Measurements from ENCODE around the gene CCT3. TPM values are rescaled to one million over a fixed set of nuclear protein-coding genes. Genes with fewer than 3 reads are reported as not detected.

CCT3 gene
- total and polyA plus RNA-seq, 10 of the 15 experiments (the other 5 are each of a cell fraction or from before 2014, with no cell fraction given), result 319 to 585 (median 427) TPM

DNA sequence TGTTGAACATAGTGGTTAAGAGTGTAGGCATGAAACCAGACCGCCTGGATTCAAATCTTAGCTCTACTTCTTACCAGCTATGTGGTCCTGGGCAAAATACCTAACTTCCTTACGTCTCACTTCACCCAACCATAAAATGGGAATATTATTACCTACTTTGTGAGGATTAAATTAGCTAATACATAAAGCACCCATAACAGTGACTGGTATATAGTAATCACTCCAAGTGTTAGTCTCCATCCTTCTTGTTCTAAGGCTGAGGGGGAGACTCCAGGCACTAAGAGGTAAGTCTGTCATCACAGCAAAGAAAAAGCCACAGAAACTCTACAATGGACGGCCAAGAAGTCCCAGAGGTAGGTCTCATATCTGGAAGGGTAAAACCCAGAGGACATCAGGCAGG is 58.3 kb downstream of the CCT3 start:
- 55% methylated on average over 3 of the region's 3 CpGs for WGBS (ENCODE audit: insufficient coverage, insufficient replicate concordance, low lambda C conversion rate, missing lambda C conversion rate)
- no peak overlapping the region for H3K27ac ChIP-seq (ENCODE audit: control insufficient read depth, insufficient read depth)
- ChIA-PET POLR2A (interaction anchor here (1.1 to 2.3 kb wide), 4 partner anchors 8 to 210 kb away, joined by 3 to 12 read pairs (median 4); partner anchors contain the start of gene PMF1), CTCF (interaction anchor here (0.9 to 7.1 kb wide), 12 partner anchors 17 to 189 kb away, joined by 3 to 58 read pairs (median 4); partner anchors contain the start of genes CCT3 and TSACC), RAD21 (ENCODE audit: unreplicated experiment) (interaction anchor here (0.7 to 2.6 kb wide), 4 partner anchors 39 to 79 kb away, joined by 4 to 13 read pairs (median 8); partner anchors contain the start of gene PMF1), SMC1A (ENCODE audit: uncharacterized antibody, unreplicated experiment) (interaction anchor here (0.9 to 4.7 kb wide), 11 partner anchors 9 to 134 kb away, joined by 3 to 39 read pairs (median 4); partner anchors contain the start of genes GLMP and PMF1)
- TF ChIP-seq SUPT20H (IDR thresholded peaks at IDR 0.05; ENCODE audit: borderline replicate concordance, control insufficient read depth, low read depth, low read length) (no peak), SMC3 (IDR thresholded peaks at IDR 0.05; ENCODE audit: borderline replicate concordance, low read length) (no peak), RAD51 (IDR thresholded peaks at IDR 0.05) (no peak), EP300 (IDR thresholded peaks at IDR 0.05; ENCODE audit: borderline replicate concordance in 1 of 2, control insufficient read depth in 1 of 2, low read depth in 2 of 2, low read length in 2 of 2) (no peak), PAX8 (IDR thresholded peaks at IDR 0.05) (no peak), ZZZ3 (IDR thresholded peaks at IDR 0.05; ENCODE audit: control insufficient read depth, insufficient read length, low read depth) (no peak), NFIC (IDR thresholded peaks at IDR 0.05; ENCODE audit: low read depth, low read length) (no peak), NR2F1 (conservative IDR thresholded peaks at IDR 0.05) (no peak), SUZ12 (IDR thresholded peaks at IDR 0.05; ENCODE audit: unreplicated experiment) (no peak), SIX5 (IDR thresholded peaks at IDR 0.05; ENCODE audit: low read depth, low read length, severe bottlenecking) (no peak), SIN3A (IDR thresholded peaks at IDR 0.05; ENCODE audit: low read depth, low read length) (no peak), CHD2 (IDR thresholded peaks at IDR 0.05; ENCODE audit: borderline replicate concordance, low read depth, low read length) (no peak), ZNF24 (IDR thresholded peaks at IDR 0.05) (no peak)
- TF ChIP-seq, protein P1, sequence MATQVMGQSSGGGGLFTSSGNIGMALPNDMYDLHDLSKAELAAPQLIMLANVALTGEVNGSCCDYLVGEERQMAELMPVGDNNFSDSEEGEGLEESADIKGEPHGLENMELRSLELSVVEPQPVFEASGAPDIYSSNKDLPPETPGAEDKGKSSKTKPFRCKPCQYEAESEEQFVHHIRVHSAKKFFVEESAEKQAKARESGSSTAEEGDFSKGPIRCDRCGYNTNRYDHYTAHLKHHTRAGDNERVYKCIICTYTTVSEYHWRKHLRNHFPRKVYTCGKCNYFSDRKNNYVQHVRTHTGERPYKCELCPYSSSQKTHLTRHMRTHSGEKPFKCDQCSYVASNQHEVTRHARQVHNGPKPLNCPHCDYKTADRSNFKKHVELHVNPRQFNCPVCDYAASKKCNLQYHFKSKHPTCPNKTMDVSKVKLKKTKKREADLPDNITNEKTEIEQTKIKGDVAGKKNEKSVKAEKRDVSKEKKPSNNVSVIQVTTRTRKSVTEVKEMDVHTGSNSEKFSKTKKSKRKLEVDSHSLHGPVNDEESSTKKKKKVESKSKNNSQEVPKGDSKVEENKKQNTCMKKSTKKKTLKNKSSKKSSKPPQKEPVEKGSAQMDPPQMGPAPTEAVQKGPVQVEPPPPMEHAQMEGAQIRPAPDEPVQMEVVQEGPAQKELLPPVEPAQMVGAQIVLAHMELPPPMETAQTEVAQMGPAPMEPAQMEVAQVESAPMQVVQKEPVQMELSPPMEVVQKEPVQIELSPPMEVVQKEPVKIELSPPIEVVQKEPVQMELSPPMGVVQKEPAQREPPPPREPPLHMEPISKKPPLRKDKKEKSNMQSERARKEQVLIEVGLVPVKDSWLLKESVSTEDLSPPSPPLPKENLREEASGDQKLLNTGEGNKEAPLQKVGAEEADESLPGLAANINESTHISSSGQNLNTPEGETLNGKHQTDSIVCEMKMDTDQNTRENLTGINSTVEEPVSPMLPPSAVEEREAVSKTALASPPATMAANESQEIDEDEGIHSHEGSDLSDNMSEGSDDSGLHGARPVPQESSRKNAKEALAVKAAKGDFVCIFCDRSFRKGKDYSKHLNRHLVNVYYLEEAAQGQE (IDR thresholded peaks at IDR 0.05; ENCODE audit: low read depth, low read length), result no peak
- DNase-seq (ENCODE audit: low read depth, low spot score) (no peak), ATAC-seq (no peak), FAIRE-seq (no peak)
- H4K20me1 ChIP-seq (ENCODE audit: control insufficient read depth, insufficient read depth), result no peaks in the 10 kb centered on the region
- H3K4me1 ChIP-seq (ENCODE audit: control insufficient read depth, insufficient read depth, low read length), result peaks cover 15% of the 10 kb centered on the region; the same call in 1 of the 2 replicates
- H3K27me3 ChIP-seq (replicated peaks in 1 of 2; ENCODE audit: control insufficient read depth in 2 of 2, insufficient read depth in 2 of 2, low read length in 1 of 2), result no peaks in the 10 kb centered on the region
- H3K4me2 ChIP-seq (ENCODE audit: control insufficient read depth, insufficient read depth), result peak overlapping the region; percentile 70; the same call in 1 of the 2 replicates
- in situ Hi-C loops (cut with MboI) (no loop called here), intact Hi-C loops (cut with micrococcal nuclease; ENCODE audit: unreplicated experiment) (loop anchor here (10.0 kb wide), 1 partner anchor 185 kb away; no protein-coding TSS in a partner anchor)
- no peaks in the 10 kb centered on the region for H3K9me3 ChIP-seq (replicated peaks; ENCODE audit: control insufficient read depth, insufficient read depth, low read length)
- no TSS peak for BruUV-seq (replicated peaks)
- H2AFZ ChIP-seq (ENCODE audit: control insufficient read depth, low read depth, low read length), result no peak overlapping the region
- peak overlapping the region; percentile 94; the same call in 1 of the 2 replicates for H3K4me3 ChIP-seq
- peaks cover 52% of the 10 kb centered on the region for H3K79me2 ChIP-seq (ENCODE audit: control insufficient read depth, insufficient read depth, low read length)
- peaks cover 16 to 37% of the 10 kb centered on the region in 2 experiments for H3K36me3 ChIP-seq (ENCODE audit: control insufficient read depth in 2 of 2, insufficient read depth in 2 of 2, low read length in 1 of 2)
- H3K9ac ChIP-seq (ENCODE audit: control insufficient read depth, insufficient read depth, low read length), result no peak overlapping the region

All from GM12878 (cell line).